GM23248 (cell line): ENCODE measurements around the gene C13orf42.

Source experiments
- EZH2 ChIP-seq: fragments of 200-600 bp; sonication (generic); IDR thresholded peaks from 2 replicates; pipeline ENCODE4 v1.6.1; 2018; ENCODE audit warnings: antibody characterized with exemption, mild to moderate bottlenecking; ENCODE audit not compliant: insufficient read depth, poor library complexity, severe bottlenecking
- EZH2phosphoT487 ChIP-seq: fragments of 200-600 bp; sonication (generic); IDR thresholded peaks from 2 replicates; pipeline ENCODE4 v1.6.1; 2018; ENCODE audit warnings: antibody characterized with exemption, moderate library complexity, mild to moderate bottlenecking, low read depth; ENCODE audit not compliant: insufficient read depth

DNA sequence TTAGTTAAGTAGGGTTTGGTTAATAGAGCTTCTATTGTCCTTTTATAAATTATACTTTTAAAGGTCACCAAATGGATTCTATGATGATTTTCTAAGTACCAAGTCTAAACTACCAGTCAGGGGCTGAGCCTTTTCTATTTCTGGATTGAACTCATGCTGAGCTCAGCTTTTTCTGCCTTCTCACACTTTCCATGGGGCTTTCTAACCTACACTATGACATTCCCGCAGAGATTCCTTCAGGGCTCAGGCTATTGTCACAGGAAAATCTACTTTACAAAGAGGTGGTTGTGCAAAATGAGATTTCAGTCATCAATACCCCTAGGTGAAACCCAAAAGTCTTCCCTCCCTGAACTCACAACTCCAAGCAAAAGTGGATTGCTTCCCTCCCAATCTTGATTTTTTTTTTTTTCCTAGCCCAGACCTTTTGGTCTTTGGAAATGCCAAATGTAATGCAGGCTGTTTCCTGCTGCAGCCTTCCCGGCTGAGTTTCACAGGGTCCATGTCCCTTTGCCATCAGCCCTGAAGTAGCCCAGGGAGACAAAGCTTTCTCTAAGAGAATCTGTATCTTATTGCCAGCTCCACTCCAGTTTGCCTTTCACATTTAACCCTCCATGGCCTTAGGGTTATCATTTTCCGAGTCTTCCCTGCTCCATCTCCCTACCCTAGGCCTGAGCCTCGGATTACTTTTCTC lies 13.6 kb downstream of the C13orf42 start:
- TF ChIP-seq EZH2 (no peak), EZH2phosphoT487 (no peak)
